Chondrocyte (in vitro differentiated cells): ENCODE data around the gene QRICH2. TPM values are rescaled to one million over a fixed set of nuclear protein-coding genes. Genes with fewer than 3 reads are reported as not detected.
A peak's percentile ranks its signal among the peaks of the same experiment; 100 is the strongest.

Experiments
- DNase-seq: peaks from one replicate; pipeline ENCODE4 v3.0.0; 2021; ENCODE audit warnings: mixed read lengths, low spot score
- H3K27ac Mint-ChIP-seq: one replicate; pipeline ENCODE4 v1.8.0; 2021; ENCODE audit warnings: mild to moderate bottlenecking, moderate library complexity, mixed read lengths; ENCODE audit not compliant: unreplicated experiment
- H3K27me3 Mint-ChIP-seq: 2 replicates; pipeline ENCODE4 v1.8.0; 2021; ENCODE audit warnings: low read depth, mixed read lengths
- H3K36me3 Mint-ChIP-seq: 2 replicates; pipeline ENCODE4 v1.8.0; 2021; ENCODE audit warnings: low read depth, mixed read lengths
- H3K4me1 Mint-ChIP-seq: 2 replicates; pipeline ENCODE4 v1.8.0; 2021; ENCODE audit warnings: low read depth, mild to moderate bottlenecking, mixed read lengths
- H3K4me3 Mint-ChIP-seq: one replicate; pipeline ENCODE4 v1.8.0; 2021; ENCODE audit warnings: mild to moderate bottlenecking, moderate library complexity, mixed read lengths; ENCODE audit not compliant: unreplicated experiment
- H3K9me3 Mint-ChIP-seq: 2 replicates; pipeline ENCODE4 v1.8.0; 2021; ENCODE audit warnings: low read depth, mixed read lengths
- total RNA-seq: library from RNA; stranded (reverse); gene quantifications from 3 replicates; pipeline ENCODE4 v1.2.1, GENCODE V29; 2021
- TF ChIP-seq, protein P1 (sequence below): fragments of 200-600 bp; sonication (generic); IDR thresholded peaks from 2 replicates; pipeline ENCODE4 v1.5.0; 2021; ENCODE audit warnings: antibody characterized with exemption, mild to moderate bottlenecking, moderate library complexity

The QRICH2 gene
- total RNA-seq, 1 donor from 2014 or later: 5.2 TPM

DNA sequence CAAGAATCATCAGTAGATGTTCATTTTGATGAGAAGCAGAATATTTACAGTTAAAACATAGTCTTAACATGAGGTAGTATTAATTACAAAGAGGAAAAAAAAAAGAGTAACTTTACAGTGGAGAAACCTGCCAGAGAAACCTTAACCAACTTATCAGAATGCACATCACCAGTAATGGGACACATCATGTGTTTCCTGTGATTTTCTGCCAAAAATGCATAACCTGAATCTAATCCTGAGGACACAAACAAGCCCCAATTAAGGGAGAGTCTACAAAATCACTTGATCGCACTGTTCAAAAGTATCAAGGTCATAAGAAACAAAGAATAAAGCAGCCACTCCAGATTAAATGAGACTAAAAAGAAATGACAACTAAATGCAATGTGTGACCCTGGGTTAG, 18.2 kb upstream of the QRICH2 start:
- no peak for DNase-seq
- Mint-ChIP-seq H3K27me3 (no peaks in the 10 kb centered on the region), H3K27ac (no peak overlapping the region), H3K9me3 (no peaks in the 10 kb centered on the region), H3K36me3 (peaks cover 38% of the 10 kb centered on the region), H3K4me1 (no peaks in the 10 kb centered on the region), H3K4me3 (no peak overlapping the region)
- TF ChIP-seq, protein P1, sequence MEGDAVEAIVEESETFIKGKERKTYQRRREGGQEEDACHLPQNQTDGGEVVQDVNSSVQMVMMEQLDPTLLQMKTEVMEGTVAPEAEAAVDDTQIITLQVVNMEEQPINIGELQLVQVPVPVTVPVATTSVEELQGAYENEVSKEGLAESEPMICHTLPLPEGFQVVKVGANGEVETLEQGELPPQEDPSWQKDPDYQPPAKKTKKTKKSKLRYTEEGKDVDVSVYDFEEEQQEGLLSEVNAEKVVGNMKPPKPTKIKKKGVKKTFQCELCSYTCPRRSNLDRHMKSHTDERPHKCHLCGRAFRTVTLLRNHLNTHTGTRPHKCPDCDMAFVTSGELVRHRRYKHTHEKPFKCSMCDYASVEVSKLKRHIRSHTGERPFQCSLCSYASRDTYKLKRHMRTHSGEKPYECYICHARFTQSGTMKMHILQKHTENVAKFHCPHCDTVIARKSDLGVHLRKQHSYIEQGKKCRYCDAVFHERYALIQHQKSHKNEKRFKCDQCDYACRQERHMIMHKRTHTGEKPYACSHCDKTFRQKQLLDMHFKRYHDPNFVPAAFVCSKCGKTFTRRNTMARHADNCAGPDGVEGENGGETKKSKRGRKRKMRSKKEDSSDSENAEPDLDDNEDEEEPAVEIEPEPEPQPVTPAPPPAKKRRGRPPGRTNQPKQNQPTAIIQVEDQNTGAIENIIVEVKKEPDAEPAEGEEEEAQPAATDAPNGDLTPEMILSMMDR: no peak

DNA sequence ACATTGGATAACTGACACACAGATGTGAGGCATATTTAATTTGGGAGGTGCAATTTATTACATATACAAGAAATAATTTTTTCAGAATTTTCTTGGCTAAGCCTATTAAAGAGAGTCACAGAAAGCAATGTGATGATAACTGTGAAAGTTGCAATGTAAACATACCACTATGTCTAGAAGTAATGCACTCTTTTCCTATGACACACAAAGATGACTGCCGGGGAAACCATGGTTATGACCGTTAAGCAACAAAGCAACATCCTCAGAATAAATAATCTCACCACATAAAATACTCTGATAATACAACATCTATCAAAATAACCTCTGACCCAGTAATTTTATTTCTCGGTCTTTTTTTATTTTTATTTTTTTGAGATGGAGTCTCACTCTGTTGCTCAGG, 10.5 kb upstream of the QRICH2 start:
- no peak for DNase-seq
- Mint-ChIP-seq H3K27ac (no peak overlapping the region), H3K27me3 (no peaks in the 10 kb centered on the region), H3K4me1 (peaks cover 3% of the 10 kb centered on the region), H3K36me3 (peaks cover 24% of the 10 kb centered on the region), H3K4me3 (no peak overlapping the region), H3K9me3 (no peaks in the 10 kb centered on the region)
- TF ChIP-seq, protein P1: no peak

DNA sequence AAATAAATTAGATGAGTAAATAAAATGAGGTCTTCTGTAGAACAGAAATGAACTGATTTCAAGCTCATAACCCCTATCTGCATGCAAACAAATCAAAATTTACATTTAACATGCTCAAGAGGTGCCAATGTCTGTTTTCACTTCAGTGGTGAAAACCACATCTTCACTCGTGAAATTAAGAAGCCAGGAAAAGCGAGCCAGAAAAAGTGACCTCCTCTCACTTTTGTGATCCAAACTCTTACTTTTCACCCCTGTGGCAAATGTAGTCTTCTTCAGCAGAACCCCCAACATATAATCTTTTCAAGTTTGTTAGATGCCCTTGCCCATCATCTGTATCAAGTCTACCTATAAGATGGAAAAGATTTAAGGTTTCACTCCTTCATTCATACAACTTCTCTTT, 9.5 kb upstream of the QRICH2 start:
- Mint-ChIP-seq H3K4me1 (peaks cover 3% of the 10 kb centered on the region), H3K36me3 (peaks cover 25% of the 10 kb centered on the region), H3K27ac (no peak overlapping the region), H3K4me3 (no peak overlapping the region), H3K27me3 (no peaks in the 10 kb centered on the region), H3K9me3 (no peaks in the 10 kb centered on the region)
- TF ChIP-seq, protein P1: no peak
- no peak for DNase-seq

GRCh38 chr17:76314392-76315227, 6.5 kb upstream of the QRICH2 start:
- peaks cover 25% of the 10 kb centered on the region for H3K36me3 Mint-ChIP-seq

DNA sequence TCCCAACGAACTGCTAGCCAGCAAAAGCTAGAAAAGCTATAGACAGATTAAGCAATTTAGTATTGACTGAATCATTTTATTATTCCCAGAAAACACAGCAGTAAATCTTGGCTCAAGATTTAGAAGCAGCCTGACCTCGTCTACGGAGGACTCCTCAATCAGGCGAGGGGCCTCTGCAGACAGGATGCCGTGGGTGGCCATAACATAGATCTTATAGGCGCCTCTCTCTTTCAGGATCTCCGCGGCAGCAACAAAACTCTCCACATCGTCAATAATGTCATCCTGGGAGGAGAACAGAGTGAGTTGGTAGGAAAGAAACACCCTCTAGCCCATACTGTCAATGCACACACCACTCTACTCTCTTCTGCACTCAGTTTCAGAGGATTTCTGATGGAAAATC, 4.7 kb upstream of the QRICH2 start:
- peaks cover 24% of the 10 kb centered on the region for H3K36me3 Mint-ChIP-seq
- H3K9me3 Mint-ChIP-seq: no peaks in the 10 kb centered on the region
- peaks cover 6% of the 10 kb centered on the region for H3K4me1 Mint-ChIP-seq
- TF ChIP-seq, protein P1: no peak
- DNase-seq: no peak
- H3K4me3 Mint-ChIP-seq: no peak overlapping the region
- H3K27me3 Mint-ChIP-seq: no peaks in the 10 kb centered on the region
- H3K27ac Mint-ChIP-seq: peak overlapping the region; percentile 20

More at GRCh38 chr17:76314392-76315227, 6.5 kb upstream of the QRICH2 start:
- no peak overlapping the region for H3K4me3 Mint-ChIP-seq
- DNase-seq: no peak
- TF ChIP-seq, protein P1: no peak
- H3K9me3 Mint-ChIP-seq: no peaks in the 10 kb centered on the region
- no peak overlapping the region for H3K27ac Mint-ChIP-seq
- peaks cover 10% of the 10 kb centered on the region for H3K4me1 Mint-ChIP-seq
- no peaks in the 10 kb centered on the region for H3K27me3 Mint-ChIP-seq
